Muscle of leg (tissue), 11 donors: Measurements from ENCODE around the gene CAMK2N2. TPM values are rescaled to one million over a fixed set of nuclear protein-coding genes. Genes with fewer than 3 reads are reported as not detected.

Experiments
- DNase-seq: peaks from one replicate; pipeline ENCODE4 v3.0.0; 2013
- H3K27ac ChIP-seq: one replicate; pipeline ENCODE4 v1.5.1; 2013; ENCODE audit warnings: mild to moderate bottlenecking, low read length, control low read depth
- H3K27me3 ChIP-seq: one replicate; pipeline ENCODE4 v1.6.1; 2013; ENCODE audit warnings: low read length; ENCODE audit not compliant: control insufficient read depth, insufficient read depth
- H3K36me3 ChIP-seq: one replicate; pipeline ENCODE4 v1.6.1; 2013; ENCODE audit warnings: low read length; ENCODE audit not compliant: control insufficient read depth, insufficient read depth
- H3K4me1 ChIP-seq: one replicate; pipeline ENCODE4 v1.6.1; 2013; ENCODE audit warnings: low read length; ENCODE audit not compliant: control insufficient read depth, insufficient read depth
- H3K4me3 ChIP-seq: one replicate; pipeline ENCODE4 v1.5.1; 2013; ENCODE audit warnings: low read length, control low read depth
- H3K9me3 ChIP-seq: replicated peaks from 2 replicates; pipeline ENCODE4 v1.6.1; 2013; ENCODE audit warnings: low read depth, low read length; ENCODE audit not compliant: control insufficient read depth
- WGBS: methylation state at CpG from one replicate; pipeline ENCODE4 v1.1.5; 2013; ENCODE audit warnings: missing lambda C conversion rate; ENCODE audit not compliant: insufficient coverage; 5-methylcytosine and 5-hydroxymethylcytosine counted together
- polyA plus RNA-seq, 8 donors: library from polyadenylated mRNA; unstranded; fragments of 120-200 nt; gene quantifications; one replicate each; pipeline versions ENCODE4 v1.2.1 to v1.2.3, GENCODE V29; 2013; ENCODE audit warnings: inconsistent platforms in 1 of 8, low replicate concordance in 1 of 8; ENCODE audit not compliant: insufficient read length in 8 of 8, insufficient read depth in 1 of 8
- total RNA-seq: library from RNA; stranded (reverse); fragments of 120-200 nt; gene quantifications from one replicate; pipeline ENCODE4 v1.2.4, GENCODE V29; 2013

The CAMK2N2 gene
- total and polyA plus RNA-seq, 9 donors, result 0.04 to 0.16 (median 0.10) TPM; not detected in 6

- peaks cover 36% of the 10 kb centered on the region for H3K36me3 ChIP-seq
- 31% methylated on average over 12 of the region's 17 CpGs for whole genome bisulfite sequencing
- no peaks in the 10 kb centered on the region for H3K4me1 ChIP-seq
- peaks cover 2% of the 10 kb centered on the region for H3K27me3 ChIP-seq
- no peaks in the 10 kb centered on the region for H3K9me3 ChIP-seq
- DNase-seq, result no peak
- H3K27ac ChIP-seq, result no peak overlapping the region
- H3K4me3 ChIP-seq, result no peak overlapping the region
Measured at GRCh38 chr3:184241141-184241446, 20.3 kb downstream of the CAMK2N2 start.

GRCh38 chr3:184240384-184241140 lies 20.8 kb downstream of the CAMK2N2 start:
- H3K27me3 ChIP-seq, result peaks cover 2% of the 10 kb centered on the region
- DNase-seq, result peak; percentile 64
- WGBS, result 68% methylated on average over 4 of the region's 4 CpGs

GRCh38 chr3:184239708-184240107 lies 21.6 kb downstream of the CAMK2N2 start:
- Histone ChIP-seq H3K4me1 (no peaks in the 10 kb centered on the region), H3K9me3 (no peaks in the 10 kb centered on the region), H3K36me3 (peaks cover 28% of the 10 kb centered on the region), H3K4me3 (no peak overlapping the region), H3K27me3 (peaks cover 2% of the 10 kb centered on the region), H3K27ac (no peak overlapping the region)
- 68% methylated on average over 4 of the region's 7 CpGs for WGBS
- DNase-seq, result no peak

More at GRCh38 chr3:184240384-184241140, 20.8 kb downstream of the CAMK2N2 start:
- Histone ChIP-seq H3K9me3 (no peaks in the 10 kb centered on the region), H3K4me3 (no peak overlapping the region), H3K4me1 (no peaks in the 10 kb centered on the region), H3K27ac (no peak overlapping the region), H3K36me3 (peaks cover 36% of the 10 kb centered on the region)

GRCh38 chr3:184239221-184239620 lies 22.1 kb downstream of the CAMK2N2 start:
- Histone ChIP-seq H3K9me3 (no peaks in the 10 kb centered on the region), H3K4me3 (no peak overlapping the region), H3K36me3 (peaks cover 23% of the 10 kb centered on the region), H3K27me3 (peaks cover 6% of the 10 kb centered on the region), H3K27ac (no peak overlapping the region), H3K4me1 (no peaks in the 10 kb centered on the region)
- no peak for DNase-seq
- WGBS, result 88% methylated on average over 7 of the region's 8 CpGs

GRCh38 chr3:184238246-184238818 lies 23.0 kb downstream of the CAMK2N2 start:
- H3K4me1 ChIP-seq, result no peaks in the 10 kb centered on the region
- peaks cover 14% of the 10 kb centered on the region for H3K36me3 ChIP-seq
- H3K9me3 ChIP-seq, result no peaks in the 10 kb centered on the region
- H3K27ac ChIP-seq, result no peak overlapping the region
- H3K27me3 ChIP-seq, result peaks cover 12% of the 10 kb centered on the region
- 71% methylated on average over 13 of the region's 13 CpGs for WGBS
- no peak overlapping the region for H3K4me3 ChIP-seq
- DNase-seq, result no peak

- Histone ChIP-seq H3K27me3 (peaks cover 18% of the 10 kb centered on the region), H3K27ac (no peak overlapping the region), H3K4me3 (no peak overlapping the region), H3K9me3 (no peaks in the 10 kb centered on the region), H3K36me3 (peaks cover 9% of the 10 kb centered on the region), H3K4me1 (no peaks in the 10 kb centered on the region)
- DNase-seq, result no peak
- no CpG with 5 or more reads among the region's 1 CpG for WGBS
Measured at GRCh38 chr3:184237807-184238206, 23.5 kb downstream of the CAMK2N2 start.

- peaks cover 24% of the 10 kb centered on the region for H3K27me3 ChIP-seq
- H3K27ac ChIP-seq, result no peak overlapping the region
- no peaks in the 10 kb centered on the region for H3K4me1 ChIP-seq
- no peaks in the 10 kb centered on the region for H3K9me3 ChIP-seq
- WGBS, result 61% methylated on average over 3 of the region's 7 CpGs
- no peak overlapping the region for H3K4me3 ChIP-seq
- DNase-seq, result no peak
- H3K36me3 ChIP-seq, result peaks cover 3% of the 10 kb centered on the region
Measured at GRCh38 chr3:184237211-184237610, 24.1 kb downstream of the CAMK2N2 start.

GRCh38 chr3:184236636-184237035 lies 24.7 kb downstream of the CAMK2N2 start:
- Histone ChIP-seq H3K27me3 (peaks cover 29% of the 10 kb centered on the region), H3K36me3 (no peaks in the 10 kb centered on the region), H3K4me3 (no peak overlapping the region), H3K27ac (no peak overlapping the region), H3K4me1 (no peaks in the 10 kb centered on the region), H3K9me3 (no peaks in the 10 kb centered on the region)
- no peak for DNase-seq
- WGBS, result 62% methylated on average over 2 of the region's 3 CpGs

- H3K27me3 ChIP-seq, result peaks cover 34% of the 10 kb centered on the region
Measured at GRCh38 chr3:184236033-184236410, 25.3 kb downstream of the CAMK2N2 start.

GRCh38 chr3:184235381-184236032 lies 25.8 kb downstream of the CAMK2N2 start:
- peaks cover 3% of the 10 kb centered on the region for H3K4me1 ChIP-seq
- H3K27me3 ChIP-seq, result peaks cover 38% of the 10 kb centered on the region
- WGBS, result 42% methylated on average over 3 of the region's 4 CpGs
- H3K27ac ChIP-seq, result no peak overlapping the region
- DNase-seq, result no peak
- H3K36me3 ChIP-seq, result no peaks in the 10 kb centered on the region
- no peak overlapping the region for H3K4me3 ChIP-seq
- H3K9me3 ChIP-seq, result no peaks in the 10 kb centered on the region

More at GRCh38 chr3:184236033-184236410, 25.3 kb downstream of the CAMK2N2 start:
- WGBS, result 61% methylated on average over 11 of the region's 14 CpGs
- no peaks in the 10 kb centered on the region for H3K9me3 ChIP-seq
- no peak overlapping the region for H3K27ac ChIP-seq
- H3K36me3 ChIP-seq, result no peaks in the 10 kb centered on the region
- H3K4me3 ChIP-seq, result no peak overlapping the region
- no peak for DNase-seq
- H3K4me1 ChIP-seq, result peaks cover under 1% of the 10 kb centered on the region
